HL-60 (cell line): ENCODE results near the gene INSIG1.

Experiments
- DNase-seq, 2 experiments: peaks; one replicate each; pipeline ENCODE4 v3.0.0-alpha.2; 2010 to 2020; ENCODE audit warnings: low read depth in 1 of 2, low spot score in 1 of 2
- H3K27ac ChIP-seq: fragments of 250-450 bp; sonication (Bioruptor Pico); replicated peaks from 2 replicates; pipeline ENCODE4 v1.5.1; 2020; ENCODE audit warnings: mild to moderate bottlenecking, moderate library complexity
- H3K27me3 ChIP-seq: fragments of 250-450 bp; sonication (Bioruptor Pico); 2 replicates; pipeline ENCODE4 v1.5.1; 2021; ENCODE audit warnings: mild to moderate bottlenecking, moderate library complexity; ENCODE audit not compliant: insufficient read depth, poor library complexity, severe bottlenecking
- H3K4me3 ChIP-seq: replicated peaks from 2 replicates; pipeline ENCODE4 v1.5.1; 2011; ENCODE audit warnings: mild to moderate bottlenecking, control low read depth, low read length; ENCODE audit not compliant: insufficient read depth
- CTCF ChIP-seq: IDR thresholded peaks from one replicate; pipeline ENCODE4 v1.5.1; 2011; ENCODE audit warnings: low read length, control low read depth, inconsistent platforms; ENCODE audit not compliant: insufficient read depth
- GABPA ChIP-seq: IDR thresholded peaks from 2 replicates; pipeline ENCODE4 v1.6.1; 2012; ENCODE audit warnings: low read depth
- POLR2AphosphoS5 ChIP-seq: IDR thresholded peaks from 2 replicates; pipeline ENCODE4 v1.6.1; 2012; ENCODE audit warnings: low read depth
- SPI1 ChIP-seq: IDR thresholded peaks from 2 replicates; pipeline ENCODE4 v1.6.1; 2012; ENCODE audit warnings: low read depth, mild to moderate bottlenecking, borderline replicate concordance
- TF ChIP-seq, protein P1 (sequence below): IDR thresholded peaks from 2 replicates; pipeline ENCODE4 v1.6.1; 2012; ENCODE audit warnings: low read depth; ENCODE audit not compliant: insufficient replicate concordance

Gene INSIG1

DNA sequence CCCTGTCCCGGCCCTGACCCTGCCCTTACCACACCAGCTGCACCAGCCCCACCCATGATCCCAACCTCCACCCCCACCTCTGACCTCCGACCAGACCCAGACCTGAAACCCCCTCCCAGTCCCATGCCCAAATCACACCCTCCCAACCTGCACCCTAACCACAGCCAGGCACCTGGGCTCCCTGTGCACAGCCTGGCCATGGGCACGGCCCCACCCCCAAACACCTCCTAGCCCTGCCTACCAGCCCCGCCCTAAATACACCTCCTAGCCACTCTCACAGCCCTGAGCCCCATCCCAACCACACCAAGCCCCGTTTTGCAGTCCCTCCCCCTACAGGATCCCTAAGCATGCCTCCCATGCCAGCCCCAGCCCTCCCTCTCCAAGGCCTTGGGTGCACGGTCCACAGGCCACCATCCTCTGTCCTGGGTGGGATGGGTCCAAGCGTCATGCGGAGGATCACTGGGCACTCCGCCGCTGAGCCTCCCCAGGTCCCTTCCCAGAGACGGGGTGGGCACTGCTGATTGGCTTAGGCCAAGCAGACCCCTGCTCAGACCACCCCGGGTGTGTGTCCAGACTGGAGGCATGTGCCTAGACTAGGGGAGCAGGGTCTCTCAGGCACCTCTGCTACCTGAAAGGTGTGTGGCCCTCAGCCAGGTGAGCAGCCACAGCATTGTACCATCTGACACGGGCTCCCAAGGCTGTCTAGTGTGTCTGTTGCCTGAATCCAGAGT is 30.1 kb downstream of the INSIG1 start:
- no peak for DNase-seq
- TF ChIP-seq, protein P1, sequence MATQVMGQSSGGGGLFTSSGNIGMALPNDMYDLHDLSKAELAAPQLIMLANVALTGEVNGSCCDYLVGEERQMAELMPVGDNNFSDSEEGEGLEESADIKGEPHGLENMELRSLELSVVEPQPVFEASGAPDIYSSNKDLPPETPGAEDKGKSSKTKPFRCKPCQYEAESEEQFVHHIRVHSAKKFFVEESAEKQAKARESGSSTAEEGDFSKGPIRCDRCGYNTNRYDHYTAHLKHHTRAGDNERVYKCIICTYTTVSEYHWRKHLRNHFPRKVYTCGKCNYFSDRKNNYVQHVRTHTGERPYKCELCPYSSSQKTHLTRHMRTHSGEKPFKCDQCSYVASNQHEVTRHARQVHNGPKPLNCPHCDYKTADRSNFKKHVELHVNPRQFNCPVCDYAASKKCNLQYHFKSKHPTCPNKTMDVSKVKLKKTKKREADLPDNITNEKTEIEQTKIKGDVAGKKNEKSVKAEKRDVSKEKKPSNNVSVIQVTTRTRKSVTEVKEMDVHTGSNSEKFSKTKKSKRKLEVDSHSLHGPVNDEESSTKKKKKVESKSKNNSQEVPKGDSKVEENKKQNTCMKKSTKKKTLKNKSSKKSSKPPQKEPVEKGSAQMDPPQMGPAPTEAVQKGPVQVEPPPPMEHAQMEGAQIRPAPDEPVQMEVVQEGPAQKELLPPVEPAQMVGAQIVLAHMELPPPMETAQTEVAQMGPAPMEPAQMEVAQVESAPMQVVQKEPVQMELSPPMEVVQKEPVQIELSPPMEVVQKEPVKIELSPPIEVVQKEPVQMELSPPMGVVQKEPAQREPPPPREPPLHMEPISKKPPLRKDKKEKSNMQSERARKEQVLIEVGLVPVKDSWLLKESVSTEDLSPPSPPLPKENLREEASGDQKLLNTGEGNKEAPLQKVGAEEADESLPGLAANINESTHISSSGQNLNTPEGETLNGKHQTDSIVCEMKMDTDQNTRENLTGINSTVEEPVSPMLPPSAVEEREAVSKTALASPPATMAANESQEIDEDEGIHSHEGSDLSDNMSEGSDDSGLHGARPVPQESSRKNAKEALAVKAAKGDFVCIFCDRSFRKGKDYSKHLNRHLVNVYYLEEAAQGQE, result no peak
- no peak for TF ChIP-seq CTCF
- no peak for TF ChIP-seq SPI1
- no peak for TF ChIP-seq GABPA
- H3K4me3 ChIP-seq, result no peak overlapping the region
- peaks cover under 1% of the 10 kb centered on the region for H3K27me3 ChIP-seq
- H3K27ac ChIP-seq, result no peak overlapping the region

GRCh38 chr7:155329225-155329624 is 31.5 kb downstream of the INSIG1 start:
- Histone ChIP-seq H3K27me3 (peaks cover 10% of the 10 kb centered on the region), H3K27ac (no peak overlapping the region), H3K4me3 (no peak overlapping the region)
- TF ChIP-seq, protein P1, result no peak
- TF ChIP-seq CTCF, result no peak
- no peak for TF ChIP-seq SPI1
- TF ChIP-seq GABPA, result no peak
- no peak for TF ChIP-seq POLR2AphosphoS5
- DNase-seq, result no peak

DNA sequence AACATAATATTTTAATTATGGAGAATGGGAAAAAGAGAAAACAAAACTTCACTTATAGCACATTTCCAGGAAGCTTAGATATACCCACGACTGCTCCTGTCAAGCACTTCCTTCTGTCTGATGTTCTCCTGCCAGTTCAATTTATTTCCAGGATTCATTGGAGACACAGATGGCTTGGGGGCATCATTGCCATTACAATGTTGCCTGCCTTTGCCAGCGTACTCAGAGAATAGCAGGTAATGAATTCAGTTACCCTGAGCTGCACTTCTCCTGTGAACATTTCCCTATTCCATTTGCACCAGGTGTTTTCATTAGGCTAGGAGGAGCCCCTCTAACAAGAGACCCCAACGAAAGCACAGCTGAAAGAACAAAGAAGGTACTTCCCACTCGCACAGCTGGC is 33.7 kb downstream of the INSIG1 start:
- no peak for DNase-seq
- Histone ChIP-seq H3K4me3 (no peak overlapping the region), H3K27me3 (peaks cover 12% of the 10 kb centered on the region), H3K27ac (no peak overlapping the region)
- no peak for TF ChIP-seq SPI1
- no peak for TF ChIP-seq GABPA
- TF ChIP-seq, protein P1, result no peak
- no peak for TF ChIP-seq CTCF
- TF ChIP-seq POLR2AphosphoS5, result no peak
